Measurements from ENCODE around the gene CAPN3. TPM values are rescaled to one million over a fixed set of nuclear protein-coding genes. Genes with fewer than 3 reads are reported as not detected.

The CAPN3 gene
- total RNA-seq, 1 donor from 2014 or later, result 8.1 TPM

DNA sequence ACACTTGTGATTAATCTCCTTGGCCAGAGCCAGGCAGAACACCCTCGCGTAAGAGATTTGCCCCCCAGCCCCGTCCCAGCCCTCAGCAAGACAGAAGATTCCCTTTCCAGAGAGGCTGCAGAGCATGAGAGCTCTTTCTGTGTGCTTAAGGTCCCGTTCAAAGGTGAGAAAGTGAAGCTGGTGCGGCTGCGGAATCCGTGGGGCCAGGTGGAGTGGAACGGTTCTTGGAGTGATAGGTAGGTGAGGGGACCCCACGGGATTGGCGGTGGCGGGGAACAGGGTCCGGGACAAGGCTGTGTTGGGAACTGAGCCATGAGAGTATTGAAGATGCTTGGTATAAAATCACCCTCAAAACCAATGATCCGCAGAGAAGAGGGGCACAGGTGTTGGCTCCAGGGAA is 34.8 kb downstream of the CAPN3 start:
- DNase-seq (ENCODE audit: low spot score), result no peak

- DNase-seq (ENCODE audit: low spot score), result no peak
Observed at GRCh38 chr15:42395838-42396237, 36.5 kb downstream of the CAPN3 start.

- no peak for DNase-seq (ENCODE audit: low spot score)
Observed at GRCh38 chr15:42401544-42402454, 42.5 kb downstream of the CAPN3 start.

GRCh38 chr15:42402455-42403205 is 43.3 kb downstream of the CAPN3 start:
- no peak for DNase-seq (ENCODE audit: low spot score)

GRCh38 chr15:42403389-42403788 is 44.1 kb downstream of the CAPN3 start:
- no peak for DNase-seq (ENCODE audit: low spot score)

GRCh38 chr15:42404461-42405235 is 45.3 kb downstream of the CAPN3 start:
- no peak for DNase-seq (ENCODE audit: low spot score)

DNA sequence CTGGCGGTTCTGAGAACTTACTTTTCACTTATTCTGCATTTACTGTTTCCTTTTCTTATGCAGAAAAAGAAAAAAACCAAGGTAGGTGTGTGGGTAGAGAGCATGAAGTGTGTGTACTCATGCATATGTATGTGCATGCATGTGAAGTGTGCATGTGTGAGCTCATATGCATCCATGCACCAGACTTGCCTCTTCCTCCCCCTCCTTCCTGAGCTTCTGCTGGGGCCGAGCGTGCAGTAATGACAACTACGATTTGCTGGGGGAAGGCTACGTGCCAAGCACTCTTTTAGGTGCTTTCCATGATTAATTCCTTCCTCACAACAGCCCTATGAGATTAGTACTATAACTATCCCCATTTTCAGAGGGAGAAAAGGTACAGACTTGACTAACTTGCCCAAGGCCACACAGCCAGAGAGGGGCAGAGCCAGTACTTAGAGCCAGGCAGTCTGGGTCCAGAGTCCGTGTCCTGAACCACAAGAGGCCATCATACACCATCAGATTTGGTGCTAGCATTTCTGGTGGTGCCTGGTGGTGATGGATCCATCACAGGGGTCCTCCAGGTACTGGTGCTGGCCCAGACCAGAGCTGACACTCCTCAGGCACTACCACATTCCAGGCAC is 46.7 kb downstream of the CAPN3 start:
- DNase-seq (ENCODE audit: low spot score), result no peak

DNA sequence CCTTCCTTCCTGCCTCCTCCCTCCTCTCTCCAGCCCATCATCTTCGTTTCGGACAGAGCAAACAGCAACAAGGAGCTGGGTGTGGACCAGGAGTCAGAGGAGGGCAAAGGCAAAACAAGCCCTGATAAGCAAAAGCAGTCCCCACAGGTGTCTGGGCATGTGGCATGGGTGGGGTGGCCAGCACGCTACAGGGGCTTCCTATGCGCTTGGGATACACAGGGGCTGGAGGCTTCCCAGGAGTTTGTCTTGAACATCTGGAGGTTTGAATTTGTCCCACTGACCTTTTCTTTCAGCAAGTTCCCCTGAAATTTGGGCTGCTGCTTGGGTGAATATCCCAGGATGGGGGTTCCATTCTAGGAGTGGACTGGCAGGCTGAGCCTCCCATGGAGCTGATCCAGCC is 48.9 kb downstream of the CAPN3 start:
- no peak for DNase-seq (ENCODE audit: low spot score)

DNA sequence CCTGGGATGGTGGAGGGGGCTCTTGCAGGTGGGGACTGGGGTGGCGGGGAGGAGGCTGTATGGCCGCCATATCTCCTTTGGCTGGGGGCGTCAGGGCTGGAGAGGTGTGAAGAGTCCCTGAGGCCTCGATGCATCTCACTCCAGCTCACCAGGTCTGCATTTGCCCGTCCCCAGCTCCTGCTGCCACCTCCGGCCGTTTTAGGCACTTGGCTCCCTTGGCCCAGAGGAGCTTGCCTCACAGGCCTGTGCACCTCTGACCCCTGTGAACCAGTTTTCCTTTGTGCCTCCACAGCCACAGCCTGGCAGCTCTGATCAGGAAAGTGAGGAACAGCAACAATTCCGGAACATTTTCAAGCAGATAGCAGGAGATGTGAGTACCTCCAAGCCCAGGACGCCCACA is 49.7 kb downstream of the CAPN3 start:
- DNase-seq (ENCODE audit: low spot score), result no peak

DNA sequence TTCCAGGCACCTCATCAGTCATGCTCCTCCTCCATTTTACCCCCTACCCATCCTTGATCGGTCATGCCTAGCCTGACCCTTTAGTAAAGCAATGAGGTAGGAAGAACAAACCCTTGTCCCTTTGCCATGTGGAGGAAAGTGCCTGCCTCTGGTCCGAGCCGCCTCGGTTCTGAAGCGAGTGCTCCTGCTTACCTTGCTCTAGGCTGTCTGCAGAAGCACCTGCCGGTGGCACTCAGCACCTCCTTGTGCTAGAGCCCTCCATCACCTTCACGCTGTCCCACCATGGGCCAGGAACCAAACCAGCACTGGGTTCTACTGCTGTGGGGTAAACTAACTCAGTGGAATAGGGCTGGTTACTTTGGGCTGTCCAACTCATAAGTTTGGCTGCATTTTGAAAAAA is 52.6 kb downstream of the CAPN3 start:
- no peak for DNase-seq (ENCODE audit: low spot score)

GRCh38 chr15:42413920-42414319 is 54.6 kb downstream of the CAPN3 start:
- no peak for DNase-seq (ENCODE audit: low spot score)

- no peak for DNase-seq (ENCODE audit: low spot score)
Observed at GRCh38 chr15:42419369-42419768, 60.1 kb downstream of the CAPN3 start.

GRCh38 chr15:42421376-42421775 is 62.1 kb downstream of the CAPN3 start:
- no peak for DNase-seq (ENCODE audit: low spot score)

- no peak for DNase-seq (ENCODE audit: low spot score)
Observed at GRCh38 chr15:42427429-42428223, 68.3 kb downstream of the CAPN3 start.

GRCh38 chr15:42444415-42445063 is 85.2 kb downstream of the CAPN3 start:
- no peak for DNase-seq (ENCODE audit: low spot score)

GRCh38 chr15:42445551-42445950 is 86.2 kb downstream of the CAPN3 start:
- DNase-seq (ENCODE audit: low spot score), result no peak

GRCh38 chr15:42447599-42447998 is 88.3 kb downstream of the CAPN3 start:
- DNase-seq (ENCODE audit: low spot score), result no peak

GRCh38 chr15:42448281-42448680 is 89.0 kb downstream of the CAPN3 start:
- no peak for DNase-seq (ENCODE audit: low spot score)

GRCh38 chr15:42449770-42450424 is 90.6 kb downstream of the CAPN3 start:
- no peak for DNase-seq (ENCODE audit: low spot score)

DNA sequence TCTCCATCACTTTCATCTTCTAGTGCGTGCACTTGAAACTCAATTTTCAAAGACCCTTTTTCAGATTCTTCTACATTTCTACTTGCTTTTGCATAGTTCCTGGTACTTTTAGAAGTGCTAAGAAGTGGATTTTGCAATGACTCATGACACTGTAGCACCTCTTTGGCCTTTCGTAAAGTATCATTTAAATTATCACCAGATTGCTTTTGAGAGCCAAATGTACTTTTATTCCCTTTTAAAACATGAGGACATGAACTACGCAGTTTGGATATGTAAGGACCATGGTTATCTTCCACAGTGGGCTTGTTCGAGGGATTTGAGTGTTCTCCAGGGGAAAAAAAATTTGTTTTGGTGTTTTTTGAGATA is 91.1 kb downstream of the CAPN3 start:
- DNase-seq (ENCODE audit: low spot score), result no peak
